Measurements from ENCODE around the gene ADGRV1. TPM values are rescaled to one million over a fixed set of nuclear protein-coding genes. Genes with fewer than 3 reads are reported as not detected.
A peak's percentile ranks its signal among the peaks of the same experiment; 100 is the strongest.

Gene ADGRV1
- total and polyA plus RNA-seq, 2 experiments from 2014 or later = 15.5 to 19.6 TPM

DNA sequence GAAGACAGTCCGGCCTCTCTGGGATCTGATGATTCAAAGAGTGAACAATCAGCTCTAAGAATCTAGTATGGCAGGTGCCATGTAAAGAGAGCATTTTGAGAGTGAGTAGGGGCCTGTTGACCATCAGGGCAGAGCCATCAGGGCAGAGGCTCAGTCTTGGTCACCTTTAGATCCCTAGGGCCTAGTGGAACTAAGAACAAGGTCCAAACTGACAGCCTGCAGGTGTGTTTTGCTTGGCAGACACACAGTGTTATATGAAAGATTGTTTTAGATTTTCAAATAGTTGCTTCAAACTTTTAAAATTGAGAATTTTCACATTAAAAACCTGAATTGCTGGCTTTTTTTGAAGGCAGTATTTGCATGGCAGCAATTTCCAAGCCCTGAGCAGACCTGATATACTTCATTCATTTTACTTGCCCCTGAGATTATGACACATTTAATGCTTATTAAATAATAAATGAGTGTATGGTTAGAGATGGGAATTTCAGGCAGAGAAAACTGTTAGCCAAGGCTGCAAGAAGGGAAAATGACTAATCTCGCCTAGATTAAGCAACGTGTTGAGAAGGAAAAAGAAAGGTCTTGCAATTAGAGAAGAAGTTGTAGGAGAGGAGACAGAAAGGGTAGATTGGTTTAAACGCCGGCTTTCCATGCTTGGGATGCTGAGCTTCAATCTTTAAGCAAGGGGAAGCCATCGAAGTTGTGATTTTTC is 544.9 kb downstream of the ADGRV1 start:
- peaks cover 9% of the 10 kb centered on the region for H3K4me1 ChIP-seq (ENCODE audit: low read depth)
- peak in 1 of 2 donors; percentile 69 for DNase-seq (ENCODE audit: low read depth in 1 of 2, low spot score in 1 of 2)
- H3K4me3 ChIP-seq = no peak overlapping the region
- no peaks in the 10 kb centered on the region for H3K36me3 ChIP-seq
- TF ChIP-seq, protein P1, sequence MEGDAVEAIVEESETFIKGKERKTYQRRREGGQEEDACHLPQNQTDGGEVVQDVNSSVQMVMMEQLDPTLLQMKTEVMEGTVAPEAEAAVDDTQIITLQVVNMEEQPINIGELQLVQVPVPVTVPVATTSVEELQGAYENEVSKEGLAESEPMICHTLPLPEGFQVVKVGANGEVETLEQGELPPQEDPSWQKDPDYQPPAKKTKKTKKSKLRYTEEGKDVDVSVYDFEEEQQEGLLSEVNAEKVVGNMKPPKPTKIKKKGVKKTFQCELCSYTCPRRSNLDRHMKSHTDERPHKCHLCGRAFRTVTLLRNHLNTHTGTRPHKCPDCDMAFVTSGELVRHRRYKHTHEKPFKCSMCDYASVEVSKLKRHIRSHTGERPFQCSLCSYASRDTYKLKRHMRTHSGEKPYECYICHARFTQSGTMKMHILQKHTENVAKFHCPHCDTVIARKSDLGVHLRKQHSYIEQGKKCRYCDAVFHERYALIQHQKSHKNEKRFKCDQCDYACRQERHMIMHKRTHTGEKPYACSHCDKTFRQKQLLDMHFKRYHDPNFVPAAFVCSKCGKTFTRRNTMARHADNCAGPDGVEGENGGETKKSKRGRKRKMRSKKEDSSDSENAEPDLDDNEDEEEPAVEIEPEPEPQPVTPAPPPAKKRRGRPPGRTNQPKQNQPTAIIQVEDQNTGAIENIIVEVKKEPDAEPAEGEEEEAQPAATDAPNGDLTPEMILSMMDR (IDR thresholded peaks at IDR 0.05; ENCODE audit: low read depth, low read length) = no peak
- H3K9me3 ChIP-seq (ENCODE audit: low read depth) = no peaks in the 10 kb centered on the region
- H3K27ac ChIP-seq = no peak overlapping the region
- H3K27me3 ChIP-seq = no peaks in the 10 kb centered on the region

DNA sequence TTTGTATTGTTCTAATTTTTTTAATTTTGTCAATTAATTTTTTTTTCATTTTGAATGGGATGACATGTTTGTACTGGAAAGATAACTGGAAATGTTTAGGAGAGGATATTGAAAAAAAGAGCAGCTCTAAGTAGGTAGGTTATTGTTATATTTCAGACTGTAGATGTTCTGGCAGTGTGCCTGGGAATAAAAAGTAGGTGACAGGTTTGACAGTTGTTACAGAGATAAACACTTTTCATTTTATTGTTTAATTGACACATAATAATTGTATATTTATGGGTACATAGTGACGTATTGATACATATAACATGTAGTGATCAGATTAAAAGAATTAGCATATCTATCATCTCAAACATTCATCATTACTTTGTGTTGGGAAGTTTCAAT is 545.5 kb downstream of the ADGRV1 start:
- Histone ChIP-seq H3K27ac (no peak overlapping the region), H3K9me3 (ENCODE audit: low read depth) (no peaks in the 10 kb centered on the region), H3K4me3 (no peak overlapping the region), H3K36me3 (no peaks in the 10 kb centered on the region), H3K4me1 (ENCODE audit: low read depth) (peaks cover 3% of the 10 kb centered on the region), H3K27me3 (no peaks in the 10 kb centered on the region)
- DNase-seq (ENCODE audit: low read depth in 1 of 2, low spot score in 1 of 2) = no peak
- TF ChIP-seq, protein P1 (IDR thresholded peaks at IDR 0.05; ENCODE audit: low read depth, low read length) = no peak

DNA sequence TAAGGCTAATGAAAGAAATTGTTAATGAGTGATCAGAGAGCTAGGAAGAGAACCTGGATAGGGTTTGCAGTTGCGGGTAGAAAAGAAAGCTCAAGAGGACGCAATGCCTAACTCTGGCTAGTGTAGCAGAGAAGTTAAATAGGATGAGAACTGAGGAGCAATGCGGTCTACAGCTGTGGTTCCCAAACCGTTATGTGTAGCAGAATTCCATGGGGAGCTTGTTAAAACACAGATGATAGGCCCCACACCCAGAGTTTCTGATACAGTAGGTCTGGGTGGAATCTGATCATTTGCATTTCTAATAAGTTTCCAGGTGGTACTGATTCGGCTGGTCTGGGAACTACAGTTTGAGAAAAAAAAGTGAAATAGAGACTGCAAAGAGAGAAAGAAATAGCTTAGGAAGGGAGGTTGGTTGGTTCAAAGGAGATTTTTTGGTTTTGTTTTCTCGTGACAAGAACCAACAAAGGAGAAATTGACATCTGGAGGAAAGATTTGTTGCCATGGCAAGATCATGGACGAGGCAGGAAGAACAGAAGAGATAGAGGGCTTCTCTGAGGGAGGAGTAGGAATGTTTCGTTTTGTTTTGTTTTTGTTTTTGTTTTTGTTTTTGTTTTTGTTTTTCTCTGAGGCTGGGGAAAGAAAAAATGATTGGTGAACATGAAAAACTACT is 548.4 kb downstream of the ADGRV1 start:
- H3K9me3 ChIP-seq (ENCODE audit: low read depth) = no peaks in the 10 kb centered on the region
- no peak overlapping the region for H3K27ac ChIP-seq
- no peak overlapping the region for H3K4me3 ChIP-seq
- no peaks in the 10 kb centered on the region for H3K27me3 ChIP-seq
- DNase-seq (ENCODE audit: low read depth in 1 of 2, low spot score in 1 of 2) = no peak
- peaks cover 2% of the 10 kb centered on the region for H3K4me1 ChIP-seq (ENCODE audit: low read depth)
- TF ChIP-seq, protein P1 (IDR thresholded peaks at IDR 0.05; ENCODE audit: low read depth, low read length) = no peak
- no peaks in the 10 kb centered on the region for H3K36me3 ChIP-seq

DNA sequence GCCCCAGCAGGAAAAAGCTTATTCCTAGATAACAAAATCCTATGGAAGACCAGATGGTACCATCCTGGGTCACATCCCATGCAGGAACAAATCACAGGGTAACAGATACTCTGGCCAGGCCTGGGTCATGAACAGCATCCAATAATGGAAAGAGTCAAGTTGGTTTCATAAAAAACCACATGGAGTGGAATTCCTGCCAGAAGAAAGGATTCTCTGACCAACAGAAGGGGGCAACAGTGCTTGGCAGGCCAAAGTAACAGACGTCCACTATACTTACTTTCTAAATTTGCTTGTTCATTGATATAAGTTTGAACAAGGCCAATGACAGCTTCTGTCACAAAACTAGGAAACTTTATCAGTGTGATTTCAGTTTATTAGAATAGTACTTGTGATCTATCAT is 551.0 kb downstream of the ADGRV1 start:
- Histone ChIP-seq H3K27ac (no peak overlapping the region), H3K9me3 (ENCODE audit: low read depth) (no peaks in the 10 kb centered on the region), H3K4me1 (ENCODE audit: low read depth) (no peaks in the 10 kb centered on the region), H3K36me3 (no peaks in the 10 kb centered on the region), H3K4me3 (no peak overlapping the region), H3K27me3 (no peaks in the 10 kb centered on the region)
- TF ChIP-seq, protein P1 (IDR thresholded peaks at IDR 0.05; ENCODE audit: low read depth, low read length) = peak; percentile 30
- peak in 1 of 2 donors; percentile 41 for DNase-seq (ENCODE audit: low read depth in 1 of 2, low spot score in 1 of 2)

DNA sequence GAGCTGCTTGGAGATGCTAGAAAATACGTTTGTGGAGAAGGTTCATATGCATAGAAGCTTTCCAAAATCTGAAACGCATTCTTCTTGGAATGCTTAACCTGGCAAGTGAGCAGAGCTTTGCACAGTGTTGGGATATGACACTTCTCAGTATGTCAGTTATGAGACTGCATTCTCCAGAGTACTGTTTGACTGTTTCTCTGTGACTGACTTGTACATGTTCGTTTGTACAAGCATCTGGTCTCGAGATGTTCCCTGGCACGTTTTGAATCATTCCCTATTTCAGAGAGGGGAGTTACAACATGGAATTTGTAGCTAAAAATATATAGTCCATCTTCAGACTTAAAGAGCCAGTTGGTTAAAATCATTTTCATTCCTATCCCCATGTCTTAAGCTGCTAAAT is 552.1 kb downstream of the ADGRV1 start:
- DNase-seq (ENCODE audit: low read depth in 1 of 2, low spot score in 1 of 2) = no peak
- Histone ChIP-seq H3K36me3 (no peaks in the 10 kb centered on the region), H3K27me3 (no peaks in the 10 kb centered on the region), H3K4me3 (no peak overlapping the region), H3K4me1 (ENCODE audit: low read depth) (no peaks in the 10 kb centered on the region), H3K9me3 (ENCODE audit: low read depth) (no peaks in the 10 kb centered on the region), H3K27ac (no peak overlapping the region)
- TF ChIP-seq, protein P1 (IDR thresholded peaks at IDR 0.05; ENCODE audit: low read depth, low read length) = no peak
